Mesendoderm (in vitro differentiated cells): ENCODE results near the gene MORN5.

Source experiments
- DNase-seq: peaks from one replicate; pipeline ENCODE4 v3.0.0; 2013
- H2AK5ac ChIP-seq: 2 replicates; pipeline ENCODE4 v1.6.1; 2013; ENCODE audit warnings: low read length, inconsistent platforms
- H2BK120ac ChIP-seq: 2 replicates; pipeline ENCODE4 v1.6.1; 2013; ENCODE audit warnings: low read depth, mild to moderate bottlenecking, low read length, moderate library complexity, mixed read lengths
- H2BK15ac ChIP-seq: replicated peaks from 2 replicates; pipeline ENCODE4 v1.6.1; 2013; ENCODE audit warnings: low read depth, mild to moderate bottlenecking, moderate library complexity
- H2BK5ac ChIP-seq: 2 replicates; pipeline ENCODE4 v1.6.1; 2013; ENCODE audit warnings: low read length, inconsistent platforms
- H3K18ac ChIP-seq: 2 replicates; pipeline ENCODE4 v1.6.1; 2013; ENCODE audit warnings: mild to moderate bottlenecking, low read length, mixed read lengths
- H3K23ac ChIP-seq: one replicate; pipeline ENCODE4 v1.6.1; 2013; ENCODE audit warnings: low read length
- H3K27ac ChIP-seq: 2 replicates; pipeline ENCODE4 v1.5.1; 2013; ENCODE audit warnings: low read depth, mild to moderate bottlenecking, inconsistent platforms, low read length, moderate library complexity
- H3K27me3 ChIP-seq: 2 replicates; pipeline ENCODE4 v1.6.1; 2013; ENCODE audit warnings: low read length, control low read depth, mild to moderate bottlenecking, inconsistent platforms; ENCODE audit not compliant: insufficient read depth, poor library complexity
- H3K36me3 ChIP-seq: 2 replicates; pipeline ENCODE4 v1.6.1; 2013; ENCODE audit warnings: low read length, inconsistent platforms; ENCODE audit not compliant: control insufficient read depth, insufficient read depth
- H3K4ac ChIP-seq: one replicate; pipeline ENCODE4 v1.6.1; 2013; ENCODE audit warnings: low read depth, mild to moderate bottlenecking, low read length, moderate library complexity
- H3K4me1 ChIP-seq: 2 replicates; pipeline ENCODE4 v1.6.1; 2013; ENCODE audit warnings: low read depth, low read length, inconsistent platforms; ENCODE audit not compliant: control insufficient read depth
- H3K4me2 ChIP-seq: 2 replicates; pipeline ENCODE4 v1.6.1; 2013; ENCODE audit warnings: low read length
- H3K4me3 ChIP-seq: 2 replicates; pipeline ENCODE4 v1.5.1; 2013; ENCODE audit warnings: mild to moderate bottlenecking, low read length
- H3K56ac ChIP-seq: one replicate; pipeline ENCODE4 v1.6.1; 2013; ENCODE audit warnings: low read length
- H3K79me1 ChIP-seq: 2 replicates; pipeline ENCODE4 v1.6.1; 2013; ENCODE audit warnings: low read length, inconsistent platforms
- H3K79me2 ChIP-seq: 2 replicates; pipeline ENCODE4 v1.6.1; 2013; ENCODE audit warnings: mild to moderate bottlenecking, low read length; ENCODE audit not compliant: control insufficient read depth, insufficient read depth
- H3K9ac ChIP-seq: 2 replicates; pipeline ENCODE4 v1.6.1; 2013; ENCODE audit warnings: low read length, inconsistent platforms
- H4K5ac ChIP-seq: one replicate; pipeline ENCODE4 v1.6.1; 2013; ENCODE audit warnings: low read length
- H4K8ac ChIP-seq: one replicate; pipeline ENCODE4 v1.6.1; 2013; ENCODE audit warnings: low read depth, mild to moderate bottlenecking, control low read depth, low read length, moderate library complexity
- WGBS: extraction: QIAGEN DNeasy Blood & Tissue Kit; methylation state at CpG from one replicate; pipeline ENCODE4 v1.1.7; 2013; ENCODE audit warnings: low lambda C conversion rate, missing lambda C conversion rate; ENCODE audit not compliant: insufficient coverage; ENCODE audit errors: extremely low coverage; 5-methylcytosine and 5-hydroxymethylcytosine counted together

The MORN5 gene

DNA sequence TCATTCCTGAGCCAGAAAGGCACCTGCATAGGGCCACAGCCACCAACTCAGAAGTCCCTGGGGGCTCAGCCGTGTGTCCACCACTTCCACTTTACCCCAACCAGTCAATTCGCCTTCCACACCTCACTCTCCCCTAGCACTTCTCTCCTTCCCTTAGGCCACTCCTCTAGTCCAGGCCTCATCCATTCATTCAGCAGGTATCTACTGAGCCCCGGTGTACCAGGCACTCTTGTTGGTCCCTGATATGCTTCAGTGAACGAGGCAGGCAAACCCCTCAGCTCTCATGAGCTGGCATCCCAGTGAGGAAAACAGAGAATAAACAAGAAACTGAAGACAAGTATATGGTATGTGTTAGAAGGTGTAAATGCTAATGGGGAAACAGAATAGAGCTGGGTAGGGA, 28.9 kb upstream of the MORN5 start:
- no peaks in the 10 kb centered on the region for H3K79me2 ChIP-seq
- no peak overlapping the region for H3K27ac ChIP-seq
- no peaks in the 10 kb centered on the region for H3K27me3 ChIP-seq
- no peak overlapping the region for H2BK15ac ChIP-seq
- H3K36me3 ChIP-seq: no peaks in the 10 kb centered on the region
- H3K9ac ChIP-seq: no peak overlapping the region
- no peak overlapping the region for H3K4me3 ChIP-seq
- no peak overlapping the region for H4K8ac ChIP-seq
- H3K56ac ChIP-seq: no peak overlapping the region
- no peak overlapping the region for H2AK5ac ChIP-seq
- H3K79me1 ChIP-seq: no peaks in the 10 kb centered on the region
- no peak for DNase-seq
- H2BK5ac ChIP-seq: no peak overlapping the region
- no peak overlapping the region for H3K4ac ChIP-seq
- H3K18ac ChIP-seq: no peak overlapping the region
- no peak overlapping the region for H3K4me2 ChIP-seq
- no CpG with 5 or more reads among the region's 4 CpGs for WGBS
- peaks cover 8% of the 10 kb centered on the region for H3K4me1 ChIP-seq
- no peak overlapping the region for H4K5ac ChIP-seq
- no peak overlapping the region for H2BK120ac ChIP-seq
- no peak overlapping the region for H3K23ac ChIP-seq

DNA sequence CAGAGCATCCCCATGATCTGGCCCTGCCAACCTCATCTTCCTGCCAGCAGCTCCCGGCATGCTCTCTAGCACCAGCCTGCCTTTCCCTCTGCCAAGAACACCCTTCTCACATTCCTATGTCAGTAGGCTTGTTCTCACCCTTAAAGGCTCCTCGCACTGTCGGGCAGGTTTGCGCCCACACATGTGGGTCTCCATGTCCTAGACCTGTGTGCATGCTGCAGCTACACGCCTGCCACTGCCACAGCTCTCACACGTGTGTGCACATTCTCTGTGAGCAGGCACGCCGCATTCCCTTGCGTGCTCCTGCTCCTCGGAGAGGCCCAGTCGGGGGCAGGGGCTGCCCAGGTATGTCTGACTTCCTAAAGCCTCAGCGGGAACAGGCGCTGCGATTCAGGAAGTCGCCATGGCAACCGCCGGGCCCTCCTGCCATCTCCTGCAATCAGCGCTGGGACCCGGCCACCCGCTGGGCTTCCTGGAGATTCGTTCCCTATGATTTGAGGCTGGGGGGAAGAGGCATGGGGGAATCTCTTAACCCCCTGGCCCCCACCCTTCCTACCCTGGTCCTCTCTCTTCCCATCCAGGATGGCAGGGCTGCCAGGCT, 28.2 kb upstream of the MORN5 start:
- H2BK120ac ChIP-seq: no peak overlapping the region
- no CpG with 5 or more reads among the region's 21 CpGs for WGBS

DNA sequence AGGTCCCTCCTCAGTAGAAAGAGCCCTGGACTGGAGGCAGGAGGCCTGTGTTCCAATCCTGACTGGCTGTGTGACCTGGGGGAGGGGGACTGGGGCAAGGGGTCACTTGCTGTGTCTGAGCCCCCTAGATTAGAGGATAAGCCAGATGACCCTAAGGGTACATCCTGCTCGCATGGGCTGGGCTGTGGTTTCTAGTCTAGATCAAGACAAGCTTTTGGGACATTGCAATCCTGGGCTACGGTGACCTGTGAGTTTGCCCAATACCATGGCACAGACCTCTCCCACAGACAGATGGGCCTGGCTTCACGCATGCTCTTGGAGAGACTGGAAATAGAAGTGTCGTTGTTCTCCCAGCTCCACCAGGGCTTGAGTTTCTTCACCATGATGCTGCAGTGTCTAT, 27.2 kb upstream of the MORN5 start:
- Histone ChIP-seq H3K4me1 (peaks cover 8% of the 10 kb centered on the region), H3K4me2 (no peak overlapping the region), H3K4me3 (no peak overlapping the region), H2BK5ac (no peak overlapping the region), H3K9ac (no peak overlapping the region), H3K27me3 (no peaks in the 10 kb centered on the region), H2BK120ac (no peak overlapping the region), H3K27ac (no peak overlapping the region), H3K79me1 (no peaks in the 10 kb centered on the region), H3K79me2 (no peaks in the 10 kb centered on the region), H3K4ac (no peak overlapping the region), H3K56ac (no peak overlapping the region), H3K23ac (no peak overlapping the region), H3K18ac (no peak overlapping the region), H4K5ac (no peak overlapping the region), H4K8ac (no peak overlapping the region), H2AK5ac (no peak overlapping the region), H2BK15ac (no peak overlapping the region), H3K36me3 (no peaks in the 10 kb centered on the region)
- WGBS: no CpG with 5 or more reads among the region's 4 CpGs
- no peak for DNase-seq

More for the DNA sequence above, 28.2 kb upstream of the MORN5 start:
- Histone ChIP-seq H3K4ac (no peak overlapping the region), H3K27ac (no peak overlapping the region), H3K79me2 (no peaks in the 10 kb centered on the region), H3K56ac (no peak overlapping the region), H4K5ac (no peak overlapping the region), H3K4me2 (no peak overlapping the region), H3K4me3 (no peak overlapping the region), H2BK5ac (no peak overlapping the region), H3K18ac (no peak overlapping the region), H2AK5ac (no peak overlapping the region), H3K23ac (no peak overlapping the region), H3K4me1 (peaks cover 8% of the 10 kb centered on the region), H3K27me3 (no peaks in the 10 kb centered on the region), H3K9ac (no peak overlapping the region), H2BK15ac (no peak overlapping the region), H3K36me3 (no peaks in the 10 kb centered on the region), H4K8ac (no peak overlapping the region), H3K79me1 (no peaks in the 10 kb centered on the region)
- DNase-seq: peak; percentile 91

DNA sequence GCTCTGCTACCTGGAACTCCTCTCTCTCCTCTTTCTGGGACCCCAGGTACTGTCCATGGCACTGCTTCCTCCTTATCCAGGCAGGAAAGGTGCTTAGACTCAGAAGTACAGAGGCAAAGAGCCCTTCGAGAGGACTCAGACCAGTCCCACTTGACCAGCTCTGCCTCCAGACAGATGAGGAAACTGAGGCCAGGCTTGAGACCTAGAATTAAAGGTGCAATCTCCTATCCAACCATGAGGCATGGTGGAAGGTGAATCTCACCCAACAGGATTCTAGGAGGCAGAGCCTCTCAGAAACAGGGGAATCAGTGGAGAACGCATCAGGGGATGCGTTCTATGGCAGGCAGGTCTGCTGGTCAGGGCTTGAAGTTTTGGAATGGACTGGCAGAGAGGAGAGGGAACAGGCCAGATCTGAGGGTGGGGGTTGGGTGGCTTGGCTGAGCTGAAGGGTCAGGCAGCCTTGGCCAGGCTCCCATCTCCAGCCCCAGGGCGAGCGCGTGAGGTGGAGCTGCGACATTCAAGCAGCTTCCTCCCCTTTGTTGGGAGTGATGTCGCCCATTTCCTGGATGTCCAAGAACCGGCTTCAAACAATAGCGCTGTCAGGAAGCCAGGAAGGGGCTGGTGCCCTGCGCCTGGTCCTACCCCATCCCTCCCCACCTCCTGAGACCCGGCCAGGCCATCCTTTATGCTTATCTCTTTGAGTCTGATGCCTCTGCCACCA, 26.3 kb upstream of the MORN5 start:
- Histone ChIP-seq H3K4ac (no peak overlapping the region), H3K18ac (no peak overlapping the region), H2BK120ac (no peak overlapping the region), H3K4me3 (no peak overlapping the region), H3K9ac (no peak overlapping the region), H3K4me2 (no peak overlapping the region), H2AK5ac (no peak overlapping the region), H3K79me1 (no peaks in the 10 kb centered on the region), H3K56ac (no peak overlapping the region), H3K27ac (no peak overlapping the region), H3K4me1 (peaks cover 8% of the 10 kb centered on the region), H3K23ac (no peak overlapping the region), H2BK5ac (no peak overlapping the region), H3K27me3 (no peaks in the 10 kb centered on the region), H3K79me2 (no peaks in the 10 kb centered on the region), H4K8ac (no peak overlapping the region), H2BK15ac (no peak overlapping the region), H3K36me3 (no peaks in the 10 kb centered on the region), H4K5ac (no peak overlapping the region)
- no peak for DNase-seq
- WGBS: no CpG with 5 or more reads among the region's 12 CpGs

DNA sequence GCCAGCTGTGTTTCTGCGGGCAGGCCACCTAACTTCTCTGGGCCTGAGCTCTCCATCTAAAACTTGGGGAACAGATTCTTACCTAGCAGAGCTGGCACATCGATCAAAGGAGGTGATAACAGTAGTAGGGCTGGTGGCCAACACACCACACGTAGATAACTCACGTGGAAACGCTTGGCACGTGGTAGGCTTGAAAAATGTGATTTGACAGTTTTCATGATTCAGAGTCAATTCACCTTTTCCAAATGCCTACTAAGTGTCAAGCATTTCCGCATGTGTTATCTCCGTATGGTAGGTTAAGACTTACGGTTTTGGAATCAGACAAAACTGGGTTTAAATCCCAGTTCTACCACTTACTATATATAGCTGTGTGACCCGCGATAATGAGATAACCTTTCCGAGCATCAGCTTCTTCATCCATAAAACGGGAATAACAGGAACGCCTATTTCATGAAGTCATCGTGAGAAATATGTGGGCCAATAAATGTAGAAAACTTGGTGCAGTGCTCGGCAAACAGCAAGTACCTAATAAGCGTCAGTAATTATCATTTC, 25.6 kb upstream of the MORN5 start:
- WGBS: no CpG with 5 or more reads among the region's 17 CpGs
- H3K27me3 ChIP-seq: no peaks in the 10 kb centered on the region

More for the DNA sequence above, 25.6 kb upstream of the MORN5 start:
- Histone ChIP-seq H3K9ac (no peak overlapping the region), H4K5ac (no peak overlapping the region), H3K79me1 (no peaks in the 10 kb centered on the region), H2AK5ac (no peak overlapping the region), H2BK120ac (no peak overlapping the region), H3K79me2 (no peaks in the 10 kb centered on the region), H3K4ac (no peak overlapping the region), H3K18ac (no peak overlapping the region), H2BK15ac (no peak overlapping the region), H3K4me1 (peaks cover 8% of the 10 kb centered on the region), H2BK5ac (no peak overlapping the region), H3K23ac (no peak overlapping the region), H3K4me3 (no peak overlapping the region), H3K36me3 (no peaks in the 10 kb centered on the region), H3K4me2 (no peak overlapping the region), H4K8ac (no peak overlapping the region), H3K27ac (no peak overlapping the region), H3K56ac (no peak overlapping the region)
- DNase-seq: no peak
